GM19238 (cell line): ENCODE data around the gene PSMD1.

ENCODE experiments used
- DNase-seq: peaks from one replicate; pipeline ENCODE4 v3.0.0; 2011; ENCODE audit warnings: low spot score; ENCODE audit not compliant: insufficient read length

PSMD1 gene

DNA sequence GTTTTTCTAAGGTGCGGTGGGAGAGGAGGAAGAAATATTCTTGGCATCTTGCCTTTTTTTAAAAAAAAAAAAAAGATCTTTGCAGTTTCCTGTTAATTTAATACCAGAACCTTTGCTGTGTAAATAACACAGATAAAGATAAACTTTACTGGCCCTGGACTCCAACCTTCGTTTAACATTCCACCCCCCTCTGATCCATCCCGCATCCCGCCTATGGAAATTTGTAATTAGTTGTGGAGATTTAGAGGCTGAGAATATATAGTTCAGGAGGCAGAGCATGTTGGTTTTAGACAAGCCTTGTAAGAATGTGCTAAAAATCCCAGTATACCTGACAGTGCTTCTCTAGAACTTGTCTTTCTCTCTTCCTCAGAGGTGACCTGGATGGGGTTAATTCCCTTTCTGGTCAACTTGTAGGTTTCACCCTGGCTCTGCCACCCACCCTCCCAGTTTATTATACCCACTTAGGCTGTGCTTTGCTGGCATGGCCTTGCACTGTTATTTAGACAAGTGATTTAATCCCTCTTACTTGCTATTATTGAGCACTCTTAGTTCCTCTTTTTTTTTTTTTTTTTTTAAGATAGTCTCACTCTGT lies 22.3 kb upstream of the PSMD1 start:
- no peak for DNase-seq

DNA sequence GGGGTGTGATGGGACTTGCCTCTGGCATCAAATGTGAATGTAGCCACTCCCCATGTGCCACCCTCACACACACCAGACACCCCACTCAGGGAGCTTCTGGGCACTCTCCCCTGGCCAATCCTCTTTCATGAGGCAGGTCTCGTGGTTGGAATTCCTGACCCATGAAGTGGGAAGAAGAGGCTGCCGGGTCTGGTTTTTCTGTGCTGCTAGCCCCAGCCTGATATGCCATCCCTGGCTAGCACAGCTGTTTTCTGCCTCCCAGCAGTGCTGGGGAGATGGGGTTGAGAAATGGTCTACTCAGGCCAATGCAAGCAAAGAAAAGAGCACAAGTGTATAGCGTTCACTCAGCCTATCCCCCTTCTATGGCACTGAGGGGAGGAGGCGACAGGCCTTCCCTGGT lies 20.5 kb upstream of the PSMD1 start:
- no peak for DNase-seq

DNA sequence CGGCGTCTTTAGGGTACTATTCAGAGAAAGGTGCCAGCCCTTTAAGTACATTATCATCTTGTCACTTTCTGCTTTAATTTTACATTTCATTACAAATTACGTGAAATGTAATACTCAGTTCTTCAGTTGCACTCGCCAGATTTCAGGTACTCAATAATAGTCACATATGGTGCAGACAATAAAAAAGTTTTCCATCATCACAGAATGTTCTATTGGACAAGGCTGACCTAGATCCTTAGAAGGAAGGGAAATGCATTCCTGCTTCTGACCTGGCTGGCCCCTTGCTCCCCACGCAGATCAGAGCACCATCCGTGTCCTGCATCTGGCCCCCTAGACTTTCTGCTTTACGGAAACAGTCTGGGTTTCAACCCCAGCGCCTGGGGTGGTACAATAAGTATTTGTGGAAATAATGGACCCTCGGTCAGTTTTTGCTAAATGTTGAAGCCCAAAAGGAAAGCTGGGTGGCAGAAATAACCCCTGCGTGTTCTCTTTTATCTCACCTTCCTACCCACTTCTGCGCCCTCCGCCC lies 20.0 kb upstream of the PSMD1 start:
- DNase-seq: no peak

DNA sequence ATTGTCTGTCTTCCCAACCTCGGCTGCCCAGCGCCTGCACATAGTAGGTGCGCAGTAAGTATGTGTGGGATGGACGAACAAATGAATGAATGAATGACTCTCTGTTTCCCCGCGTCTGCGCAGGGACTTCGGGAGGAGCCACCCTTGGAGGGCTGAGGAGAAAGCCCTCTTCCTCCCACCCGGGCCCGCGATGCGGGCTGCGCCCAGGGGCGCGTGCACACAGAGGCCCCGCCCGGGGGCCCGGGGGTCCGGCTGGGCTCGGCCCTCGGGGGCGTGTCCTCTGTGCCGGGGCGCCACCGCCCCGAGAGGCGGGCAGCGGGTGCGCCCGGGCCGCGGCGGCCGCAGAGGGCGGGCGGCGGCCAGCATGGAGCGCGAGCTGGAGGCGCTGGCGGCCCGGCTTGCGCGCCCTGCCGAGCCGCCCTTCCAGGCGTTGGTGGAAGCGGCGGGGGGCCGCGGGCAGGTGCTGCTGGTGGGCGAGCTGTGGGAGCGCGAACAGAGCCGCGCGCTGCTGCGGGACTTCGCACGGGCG lies 19.4 kb upstream of the PSMD1 start, which contains the start of gene C2orf72:
C2orf72 (plus strand) TSS at position 322 of the 529 bp plus-strand sequence; CDS start at position 365, 43 bp downstream.
- DNase-seq: no peak

- no peak for DNase-seq
These were observed 18.8 kb upstream of the PSMD1 start for GRCh38 chr2:231037731-231038482.

DNA sequence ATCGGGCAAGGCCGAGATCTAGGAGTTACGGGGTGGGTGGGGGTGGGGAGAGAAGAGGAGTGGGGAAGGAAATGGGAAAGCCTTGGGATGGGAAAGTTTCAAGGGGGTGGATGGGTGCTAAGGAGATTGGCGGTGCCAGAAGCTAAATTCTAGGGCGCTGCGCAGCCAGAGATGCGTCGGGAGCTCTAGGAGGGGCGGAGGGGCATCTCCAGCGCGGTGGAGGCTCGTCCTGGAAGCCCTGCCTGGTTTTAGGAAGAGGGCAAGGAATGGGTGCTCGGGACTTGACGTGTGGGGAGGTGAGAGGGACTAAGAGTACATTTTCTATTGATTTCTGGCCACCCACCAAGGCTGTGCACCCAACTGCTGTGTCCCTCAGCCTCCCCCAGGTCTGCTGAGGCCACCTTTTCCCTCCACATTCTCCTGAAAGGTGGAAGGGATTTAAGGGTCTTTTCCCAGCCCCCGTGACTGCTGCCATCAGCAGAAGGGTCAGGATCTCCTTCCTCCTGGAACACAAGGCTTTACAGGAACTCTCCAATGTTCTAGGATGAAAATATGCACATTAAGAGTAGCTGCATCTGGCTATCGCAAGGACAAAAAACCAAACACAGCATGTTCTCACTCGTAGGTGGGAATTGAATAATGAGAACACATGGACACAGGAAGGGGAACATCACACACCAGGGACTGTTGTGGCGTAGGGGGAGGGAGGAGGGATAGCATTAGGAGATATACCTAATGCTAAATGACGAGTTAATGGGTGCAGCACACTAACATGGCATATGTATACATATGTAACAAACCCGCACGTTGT lies 18.0 kb upstream of the PSMD1 start:
- DNase-seq: no peak

DNA sequence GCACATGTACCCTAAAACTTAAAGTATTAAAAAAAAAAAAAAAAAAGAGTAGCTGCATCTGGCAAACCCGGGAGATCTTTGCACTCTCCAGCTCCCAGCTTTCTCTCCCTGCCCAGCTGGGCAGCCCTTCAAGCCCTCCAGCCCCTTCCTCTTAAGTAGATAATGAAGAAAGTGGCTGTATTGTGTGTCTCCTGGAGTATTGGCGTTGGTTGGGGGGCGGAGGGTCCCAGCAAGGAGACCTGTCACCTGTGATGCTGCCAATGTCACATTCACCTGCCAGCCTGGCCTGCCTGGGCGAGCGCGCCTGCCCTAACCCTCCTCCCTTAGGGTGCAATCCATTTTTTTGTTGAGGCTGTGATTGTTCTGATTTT lies 17.4 kb upstream of the PSMD1 start:
- DNase-seq: no peak

- no peak for DNase-seq
These were observed 16.8 kb upstream of the PSMD1 start for GRCh38 chr2:231039821-231040364.

GRCh38 chr2:231041061-231041689 lies 15.5 kb upstream of the PSMD1 start:
- DNase-seq: no peak

DNA sequence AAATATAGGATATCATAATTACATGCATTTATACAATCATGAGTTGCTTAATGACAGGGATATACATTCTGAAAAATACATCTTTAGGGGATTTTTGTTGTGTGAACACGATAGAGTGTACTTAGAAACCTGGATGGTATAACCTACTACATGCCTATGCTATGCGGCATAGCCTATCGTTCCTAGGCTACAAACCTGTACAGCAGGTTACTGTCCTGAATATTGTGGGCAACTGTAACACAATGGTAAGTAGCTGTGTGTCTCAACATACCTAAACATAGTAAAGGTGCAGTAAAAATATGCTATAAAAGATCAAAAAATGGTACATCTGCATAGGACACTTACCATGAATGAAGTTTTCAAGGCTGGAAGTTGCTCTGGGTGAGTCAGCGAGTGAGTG lies 12.9 kb upstream of the PSMD1 start:
- no peak for DNase-seq

DNA sequence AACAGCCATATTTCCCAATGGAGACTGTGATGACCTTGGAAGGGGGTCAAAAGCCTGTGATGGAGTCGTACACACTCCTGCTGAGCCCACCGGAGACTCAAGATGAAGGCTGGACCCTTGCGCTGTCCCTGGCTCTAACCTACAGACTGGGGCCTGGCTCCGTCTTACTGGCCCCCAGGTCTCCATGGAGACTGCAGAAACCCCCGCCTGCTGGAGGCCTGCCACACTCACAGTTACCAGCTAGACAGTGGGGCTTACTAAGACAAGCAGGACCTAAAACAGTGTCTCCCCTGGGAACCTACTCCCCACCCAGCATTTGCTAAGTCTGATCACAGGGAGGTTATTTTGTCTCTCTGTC lies 9.8 kb upstream of the PSMD1 start:
- DNase-seq: no peak

DNA sequence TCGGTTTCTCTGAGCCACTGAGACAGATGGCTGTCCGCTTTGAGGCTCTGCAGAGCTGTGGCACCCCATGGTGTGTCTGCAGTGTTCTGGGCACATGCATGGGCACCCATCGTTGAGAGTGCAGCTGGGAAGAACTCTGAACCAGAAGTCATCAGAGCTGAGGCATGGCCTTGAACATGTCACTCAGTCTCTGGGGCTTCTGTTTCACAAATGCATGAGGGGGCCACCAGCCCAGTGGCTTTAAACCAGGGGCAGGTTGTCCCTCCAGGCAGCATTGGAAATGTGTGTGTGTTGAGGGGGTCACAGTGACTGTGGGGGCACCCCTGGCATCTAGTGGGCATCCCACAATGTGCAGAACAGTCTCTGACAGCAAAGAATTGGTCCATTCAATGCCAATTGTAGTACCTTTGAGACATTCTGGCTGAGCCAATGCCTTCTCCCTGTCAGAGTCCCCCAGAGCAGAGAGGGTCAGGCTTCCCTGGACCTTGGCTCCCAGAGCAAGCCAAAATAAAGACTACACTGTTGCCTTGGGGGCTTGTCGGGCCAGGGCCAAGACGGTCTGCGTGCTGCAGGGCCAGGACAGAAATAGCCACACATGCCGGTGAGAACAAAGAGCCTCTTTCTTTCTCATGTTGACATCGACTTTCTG lies 9.3 kb upstream of the PSMD1 start:
- DNase-seq: no peak

- DNase-seq: no peak
These were observed 8.4 kb upstream of the PSMD1 start for GRCh38 chr2:231047923-231048915.

- no peak for DNase-seq
These were observed 7.2 kb upstream of the PSMD1 start for GRCh38 chr2:231049286-231050017.

GRCh38 chr2:231050018-231050901 lies 6.4 kb upstream of the PSMD1 start:
- no peak for DNase-seq

GRCh38 chr2:231051116-231051515 lies 5.6 kb upstream of the PSMD1 start:
- no peak for DNase-seq
